Gastroesophageal sphincter (tissue), 3 donors: ENCODE data around the gene TAS2R4.

Experiments used
- CTCF ChIP-seq, 4 experiments: fragments of 200-600 bp in 2 of 4; fragments of 450-650 bp in 2 of 4; sonication (generic) in 1 of 4; IDR thresholded peaks; one replicate each; pipeline ENCODE4 v1.5.1; 2017 to 2019; ENCODE audit warnings: antibody characterized with exemption in 4 of 4, mild to moderate bottlenecking in 2 of 4, moderate library complexity in 2 of 4
- POLR2A ChIP-seq, 2 donors: fragments of 450-650 bp; IDR thresholded peaks; one replicate each; pipeline ENCODE4 v1.6.1; 2017; ENCODE audit warnings: antibody characterized with exemption in 2 of 2, mild to moderate bottlenecking in 2 of 2, moderate library complexity in 1 of 2

GRCh38 chr7:141731476-141732149 is 44.9 kb upstream of the TAS2R4 start:
- TF ChIP-seq POLR2A (IDR thresholded peaks at IDR 0.05): no peak
- TF ChIP-seq CTCF (IDR thresholded peaks at IDR 0.05): no peak
